HepG2 (cell line): ENCODE measurements around the gene UNC93A. TPM values are rescaled to one million over a fixed set of nuclear protein-coding genes. Genes with fewer than 3 reads are reported as not detected.

Source experiments
- ETV6 ChIP-seq: sonication (generic); formaldehyde crosslinking; conservative IDR thresholded peaks from 2 replicates; pipeline ENCODE4 v1.4.0; 2020; ENCODE audit warnings: missing genetic modification reagents
- FLYWCH1 ChIP-seq: sonication (generic); formaldehyde crosslinking; IDR thresholded peaks from 2 replicates; pipeline ENCODE4 v1.8.1; 2023; ENCODE audit warnings: mild to moderate bottlenecking, missing genetic modification reagents
- HDAC1 ChIP-seq: sonication (generic); formaldehyde crosslinking; IDR thresholded peaks from 2 replicates; pipeline ENCODE4 v1.5.1; 2020; ENCODE audit warnings: mild to moderate bottlenecking, missing genetic modification reagents
- HIVEP1 ChIP-seq: sonication (generic); formaldehyde crosslinking; IDR thresholded peaks from 2 replicates; pipeline ENCODE4 v1.4.0; 2020; ENCODE audit warnings: mild to moderate bottlenecking, missing genetic modification reagents
- JUND ChIP-seq: sonication (generic); formaldehyde crosslinking; IDR thresholded peaks from 2 replicates; pipeline ENCODE4 v1.8.0; 2022; ENCODE audit warnings: mild to moderate bottlenecking, missing genetic modification reagents
- KDM4B ChIP-seq: sonication (generic); formaldehyde crosslinking; IDR thresholded peaks from 2 replicates; pipeline ENCODE4 v1.4.0; 2020; ENCODE audit warnings: missing genetic modification reagents
- LCORL ChIP-seq, 2 experiments: fragments of 450-650 bp in 1 of 2; sonication (generic) in 1 of 2; formaldehyde crosslinking in 1 of 2; IDR thresholded peaks; 2 replicates each; pipeline versions ENCODE4 v1.5.0 to v1.6.1; 2017 to 2020; ENCODE audit warnings: antibody characterized with exemption in 1 of 2, missing genetic modification reagents in 1 of 2
- MAZ ChIP-seq, 2 experiments: sonication (generic) in 1 of 2; formaldehyde crosslinking in 1 of 2; IDR thresholded peaks; 2 replicates each; pipeline versions ENCODE4 v1.5.0 to v1.6.1; 2012 to 2020; ENCODE audit warnings: low read depth in 2 of 2, mild to moderate bottlenecking in 2 of 2, borderline replicate concordance in 1 of 2, improper control_type of control experiment in 1 of 2, low read length in 1 of 2, missing genetic modification reagents in 1 of 2, moderate library complexity in 1 of 2
- NCOA5 ChIP-seq: sonication (generic); formaldehyde crosslinking; IDR thresholded peaks from 2 replicates; pipeline ENCODE4 v1.4.0; 2020; ENCODE audit warnings: missing genetic modification reagents
- NFRKB ChIP-seq: fragments of 450-650 bp; IDR thresholded peaks from 2 replicates; pipeline ENCODE4 v1.6.1; 2017
- NFYB ChIP-seq: sonication (generic); formaldehyde crosslinking; IDR thresholded peaks from 2 replicates; pipeline ENCODE4 v1.4.0; 2020; ENCODE audit warnings: missing genetic modification reagents
- PHF21A ChIP-seq: sonication (generic); formaldehyde crosslinking; IDR thresholded peaks from 2 replicates; pipeline ENCODE4 v1.5.0; 2020; ENCODE audit warnings: mild to moderate bottlenecking, missing genetic modification reagents
- POLR2AphosphoS2 ChIP-seq: IDR thresholded peaks from 2 replicates; pipeline ENCODE4 v1.6.1; 2011; ENCODE audit warnings: low read depth, low read length, improper control_type of control experiment
- SMAD3 ChIP-seq: sonication (generic); formaldehyde crosslinking; IDR thresholded peaks from 2 replicates; pipeline ENCODE4 v1.4.0; 2020; ENCODE audit warnings: missing genetic modification reagents
- TEF ChIP-seq: sonication (generic); formaldehyde crosslinking; IDR thresholded peaks from 2 replicates; pipeline ENCODE4 v1.5.0; 2020; ENCODE audit warnings: missing genetic modification reagents
- THAP8 ChIP-seq: sonication (generic); formaldehyde crosslinking; IDR thresholded peaks from 2 replicates; pipeline ENCODE4 v1.5.1; 2020; ENCODE audit warnings: missing genetic modification reagents, mild to moderate bottlenecking, borderline replicate concordance
- THRA ChIP-seq: sonication (generic); formaldehyde crosslinking; IDR thresholded peaks from 2 replicates; pipeline ENCODE4 v1.4.0; 2020; ENCODE audit warnings: missing genetic modification reagents, borderline replicate concordance
- ZFP1 ChIP-seq: IDR thresholded peaks from 2 replicates; pipeline ENCODE4 v1.6.1; 2016
- ZFP37 ChIP-seq: sonication (generic); formaldehyde crosslinking; IDR thresholded peaks from 2 replicates; pipeline ENCODE4 v1.4.0; 2020; ENCODE audit warnings: missing genetic modification reagents, borderline replicate concordance
- ZMAT3 ChIP-seq: sonication (generic); formaldehyde crosslinking; conservative IDR thresholded peaks from 2 replicates; pipeline ENCODE4 v1.7.0; 2021; ENCODE audit warnings: missing genetic modification reagents
- ZMYM3 ChIP-seq: sonication (generic); formaldehyde crosslinking; IDR thresholded peaks from 2 replicates; pipeline ENCODE4 v1.5.1; 2020; ENCODE audit warnings: mild to moderate bottlenecking, missing genetic modification reagents
- ZNF18 ChIP-seq: sonication (generic); formaldehyde crosslinking; IDR thresholded peaks from 2 replicates; pipeline ENCODE4 v1.8.0; 2022; ENCODE audit warnings: mild to moderate bottlenecking, missing genetic modification reagents; ENCODE audit not compliant: insufficient replicate concordance
- ZNF576 ChIP-seq: sonication (generic); formaldehyde crosslinking; IDR thresholded peaks from 2 replicates; pipeline ENCODE4 v1.4.0; 2020; ENCODE audit warnings: mild to moderate bottlenecking, missing genetic modification reagents
- ZNF749 ChIP-seq: sonication (generic); formaldehyde crosslinking; IDR thresholded peaks from 2 replicates; pipeline ENCODE4 v1.8.0; 2022; ENCODE audit warnings: mild to moderate bottlenecking, missing genetic modification reagents, moderate library complexity, borderline replicate concordance
- ZNF772 ChIP-seq: sonication (generic); formaldehyde crosslinking; IDR thresholded peaks from 2 replicates; pipeline ENCODE4 v1.5.0; 2020; ENCODE audit warnings: mild to moderate bottlenecking, missing genetic modification reagents
- ZNF878 ChIP-seq: sonication (generic); formaldehyde crosslinking; IDR thresholded peaks from 2 replicates; pipeline ENCODE4 v1.8.1; 2023; ENCODE audit warnings: mild to moderate bottlenecking, missing genetic modification reagents, moderate library complexity
- polyA plus RNA-seq, 8 experiments: library from polyadenylated mRNA; depleted of rRNA in 3 of 8; stranded (reverse) in 7 of 8; unstranded in 1 of 8; fragments of >200 nt; fragmentation: Illumina TruSeq in 4 of 8; extraction: Trizol in 4 of 8; gene quantifications; 2 replicates each; pipeline versions ENCODE4 v1.2.1 to v1.2.3, GENCODE V29; 2011 to 2016; ENCODE audit warnings: low read depth in 4 of 8, missing spikeins in 1 of 8, mixed read lengths in 1 of 8; ENCODE audit not compliant: insufficient read depth in 1 of 8
- total RNA-seq, 5 experiments: library from RNA; depleted of rRNA; stranded (reverse); fragments of >200 nt; fragmentation: Illumina TruSeq; extraction: Trizol; gene quantifications; 2 replicates each; pipeline ENCODE4 v1.2.3, GENCODE V29; 2016; ENCODE audit warnings: low read depth in 1 of 5

UNC93A gene
- total and polyA plus RNA-seq, 2 of the 13 experiments (the other 11 are each of a cell fraction or from before 2014, with no cell fraction given) = 11.0 to 42.7 TPM

- TF ChIP-seq ZMAT3 (CRISPR knock-in tag) (no peak), NFYB (no peak), PHF21A (CRISPR knock-in tag) (no peak), THAP8 (CRISPR knock-in tag) (no peak), THRA (CRISPR knock-in tag) (no peak), HDAC1 (CRISPR knock-in tag) (no peak), JUND (no peak), ZFP1 (CRISPR knock-in tag) (no peak), NCOA5 (no peak), ZNF18 (no peak), ZMYM3 (CRISPR knock-in tag) (peak; percentile 67; the same call in 1 of the 2 replicates), FLYWCH1 (CRISPR knock-in tag) (no peak), ZNF878 (CRISPR knock-in tag) (no peak), POLR2AphosphoS2 (no peak), ZNF576 (CRISPR knock-in tag) (no peak), ZNF772 (CRISPR knock-in tag) (no peak), SMAD3 (no peak), MAZ (IDR thresholded peaks at IDR 0.05; ENCODE audit: borderline replicate concordance, low read depth, low read length) (no peak), MAZ (CRISPR knock-in tag; IDR thresholded peaks at IDR 0.05; ENCODE audit: low read depth) (no peak), NFRKB (peak; percentile 48; the same call in 1 of the 2 replicates), ETV6 (CRISPR knock-in tag) (no peak), LCORL (IDR thresholded peaks at IDR 0.05) (peak; percentile 47; the same call in 1 of the 2 replicates), LCORL (CRISPR knock-in tag; IDR thresholded peaks at IDR 0.05) (no peak), HIVEP1 (CRISPR knock-in tag) (no peak), TEF (CRISPR knock-in tag) (no peak), KDM4B (CRISPR knock-in tag) (no peak), ZNF749 (CRISPR knock-in tag) (no peak), ZFP37 (CRISPR knock-in tag) (no peak)
Observed at GRCh38 chr6:167337675-167338449, 46.7 kb downstream of the UNC93A start (continued).
